Neural progenitor cell (in vitro differentiated cells): ENCODE measurements around the gene ASTN2.

Source experiments
- CTCF ChIP-seq: fragments of 200-600 bp; sonication (generic); IDR thresholded peaks from 2 replicates; pipeline ENCODE4 v1.5.1; 2017; ENCODE audit warnings: antibody characterized with exemption, mild to moderate bottlenecking
- EZH2 ChIP-seq: fragments of 200-600 bp; sonication (generic); IDR thresholded peaks from 2 replicates; pipeline ENCODE4 v1.6.1; 2017; ENCODE audit warnings: antibody characterized with exemption, mild to moderate bottlenecking, moderate library complexity
- EZH2phosphoT487 ChIP-seq: fragments of 200-600 bp; sonication (generic); IDR thresholded peaks from 2 replicates; pipeline ENCODE4 v1.6.1; 2017; ENCODE audit warnings: antibody characterized with exemption

GRCh38 chr9:117437283-117437682 is 22.4 kb upstream of the ASTN2 start:
- TF ChIP-seq CTCF (no peak), EZH2phosphoT487 (no peak), EZH2 (no peak)
